ENCODE measurements around the gene ZCCHC2. TPM values are rescaled to one million over a fixed set of nuclear protein-coding genes. Genes with fewer than 3 reads are reported as not detected.

ZCCHC2 gene
- total RNA-seq, 4 donors from 2014 or later: 20.1 to 28.5 (median 24.9) TPM

GRCh38 chr18:62509779-62510178 lies 13.0 kb upstream of the ZCCHC2 start:
- no peak for DNase-seq

GRCh38 chr18:62510789-62511188 lies 12.0 kb upstream of the ZCCHC2 start:
- no peak for TF ChIP-seq POLR2A (IDR thresholded peaks at IDR 0.05)
- TF ChIP-seq CTCF (IDR thresholded peaks at IDR 0.05): no peak
- no peak overlapping the region for H3K27ac ChIP-seq
- H3K36me3 ChIP-seq: no peaks in the 10 kb centered on the region
- peaks cover 2% of the 10 kb centered on the region in 2 donors for H3K4me1 ChIP-seq
- no peaks in the 10 kb centered on the region for H3K9me3 ChIP-seq
- no peak overlapping the region for H3K4me3 ChIP-seq (replicated peaks in 1 of 3)
- no peaks in the 10 kb centered on the region for H3K27me3 ChIP-seq
- no peak for DNase-seq
- 88 to 97% methylated on average over 2 of the region's 2 CpGs for WGBS, 2 donors
- intact Hi-C loops (cut with DNase I): no loop called here

More at GRCh38 chr18:62509779-62510178, 13.0 kb upstream of the ZCCHC2 start:
- Histone ChIP-seq H3K36me3 (no peaks in the 10 kb centered on the region), H3K4me1 (peaks cover 5 to 6% of the 10 kb centered on the region in 2 donors), H3K4me3 (replicated peaks in 1 of 3) (no peak overlapping the region), H3K9me3 (no peaks in the 10 kb centered on the region), H3K27ac (no peak overlapping the region), H3K27me3 (no peaks in the 10 kb centered on the region)
- TF ChIP-seq POLR2A (IDR thresholded peaks at IDR 0.05) (no peak), CTCF (IDR thresholded peaks at IDR 0.05) (no peak)
- 89 to 91% methylated on average over 1 of the region's 1 CpG for WGBS, 2 donors
- intact Hi-C loops (cut with DNase I): no loop called here

- H3K4me3 ChIP-seq (replicated peaks in 1 of 3): no peak overlapping the region
- H3K27me3 ChIP-seq: no peaks in the 10 kb centered on the region
- TF ChIP-seq POLR2A (IDR thresholded peaks at IDR 0.05) (no peak), CTCF (IDR thresholded peaks at IDR 0.05) (no peak)
- H3K27ac ChIP-seq: no peak overlapping the region
- no peaks in the 10 kb centered on the region for H3K36me3 ChIP-seq
- intact Hi-C loops (cut with DNase I): no loop called here
- no peak for DNase-seq
- no peaks in the 10 kb centered on the region for H3K9me3 ChIP-seq
- 85 to 90% methylated on average over 1 of the region's 1 CpG for whole genome bisulfite sequencing, 2 donors
- H3K4me1 ChIP-seq: no peaks in the 10 kb centered on the region
These were observed 10.3 kb upstream of the ZCCHC2 start for GRCh38 chr18:62512532-62512931.

- no peak overlapping the region for H3K4me3 ChIP-seq (replicated peaks in 1 of 3)
- H3K27me3 ChIP-seq: no peaks in the 10 kb centered on the region
- H3K4me1 ChIP-seq: no peaks in the 10 kb centered on the region
- DNase-seq: no peak
- WGBS, 2 donors: 83 to 94% methylated on average over 2 of the region's 2 CpGs
- no peak overlapping the region for H3K27ac ChIP-seq
- no peak for TF ChIP-seq CTCF (IDR thresholded peaks at IDR 0.05)
- no peak for TF ChIP-seq POLR2A (IDR thresholded peaks at IDR 0.05)
- intact Hi-C loops (cut with DNase I): no loop called here
- no peaks in the 10 kb centered on the region for H3K9me3 ChIP-seq
- no peaks in the 10 kb centered on the region for H3K36me3 ChIP-seq
These were observed 9.8 kb upstream of the ZCCHC2 start for GRCh38 chr18:62512996-62513395.

GRCh38 chr18:62514570-62514969 lies 8.3 kb upstream of the ZCCHC2 start:
- Histone ChIP-seq H3K4me1 (no peaks in the 10 kb centered on the region), H3K27ac (no peak overlapping the region), H3K36me3 (no peaks in the 10 kb centered on the region), H3K27me3 (no peaks in the 10 kb centered on the region), H3K4me3 (replicated peaks in 1 of 3) (no peak overlapping the region), H3K9me3 (no peaks in the 10 kb centered on the region)
- TF ChIP-seq POLR2A (IDR thresholded peaks at IDR 0.05): no peak
- TF ChIP-seq CTCF (IDR thresholded peaks at IDR 0.05): no peak
- DNase-seq: no peak
- intact Hi-C loops (cut with DNase I): no loop called here
